HG02840 (cell line): ENCODE data around the gene PPP1R3F.

Experiments
- ATAC-seq: cut with Tn5 transposase; IDR thresholded peaks from one replicate; pipeline ENCODE4 v1.9.1; 2021; ENCODE audit warnings: mild to moderate bottlenecking, moderate library complexity, moderate number of reproducible peaks; ENCODE audit not compliant: unreplicated experiment, low FRiP score

Gene PPP1R3F

GRCh38 chrX:49269767-49270248, at the start of gene PPP1R3F:
PPP1R3F (plus strand) TSS chrX:49269793; CDS start chrX:49269870, 77 bp downstream.
- peak; percentile 23 for ATAC-seq

GRCh38 chrX:49220100-49220499, 49.5 kb upstream of the PPP1R3F start:
- no peak for ATAC-seq

GRCh38 chrX:49221868-49222267, 47.7 kb upstream of the PPP1R3F start:
- ATAC-seq: no peak

- no peak for ATAC-seq
Observed at GRCh38 chrX:49225858-49226257, 43.7 kb upstream of the PPP1R3F start.

- no peak for ATAC-seq
Observed at GRCh38 chrX:49226946-49227345, 42.6 kb upstream of the PPP1R3F start.

- no peak for ATAC-seq
Observed at GRCh38 chrX:49227726-49228125, 41.9 kb upstream of the PPP1R3F start.

GRCh38 chrX:49228185-49228584, 41.4 kb upstream of the PPP1R3F start:
- no peak for ATAC-seq

- no peak for ATAC-seq
Observed at GRCh38 chrX:49230500-49231232, 38.9 kb upstream of the PPP1R3F start.

GRCh38 chrX:49231333-49232000, 38.1 kb upstream of the PPP1R3F start:
- ATAC-seq: no peak

- no peak for ATAC-seq
Observed at GRCh38 chrX:49232525-49232924, 37.1 kb upstream of the PPP1R3F start.

GRCh38 chrX:49233176-49233575, 36.4 kb upstream of the PPP1R3F start, which contains the start of gene CACNA1F:
CACNA1F (minus strand) TSS chrX:49233340; CDS start chrX:49233309, 31 bp downstream.
- no peak for ATAC-seq

- ATAC-seq: no peak
Observed at GRCh38 chrX:49233887-49234555, 35.6 kb upstream of the PPP1R3F start.

GRCh38 chrX:49237060-49237459, 32.5 kb upstream of the PPP1R3F start:
- ATAC-seq: no peak

GRCh38 chrX:49238735-49239134, 30.9 kb upstream of the PPP1R3F start:
- no peak for ATAC-seq

GRCh38 chrX:49242545-49243066, 27.0 kb upstream of the PPP1R3F start:
- no peak for ATAC-seq

- no peak for ATAC-seq
Observed at GRCh38 chrX:49243166-49243565, 26.4 kb upstream of the PPP1R3F start.

- ATAC-seq: no peak
Observed at GRCh38 chrX:49244207-49244606, 25.4 kb upstream of the PPP1R3F start.

GRCh38 chrX:49246541-49246940, 23.1 kb upstream of the PPP1R3F start:
- ATAC-seq: no peak

GRCh38 chrX:49247346-49247745, 22.2 kb upstream of the PPP1R3F start:
- ATAC-seq: no peak

GRCh38 chrX:49247916-49248811, 21.4 kb upstream of the PPP1R3F start:
- no peak for ATAC-seq
